Neuronal stem cell (in vitro differentiated cells): ENCODE data around the gene THSD1.
"Not testable (repeated sequence)": the region's sequence is repeated elsewhere in the genome, so short reads cannot be mapped to it uniquely, and the experiment has no call there.

Source experiments
- DNase-seq: peaks from one replicate; pipeline ENCODE4 v3.0.0-alpha.2; 2013; ENCODE audit warnings: low spot score
- H2AFZ ChIP-seq: one replicate; pipeline ENCODE4 v1.6.1; 2013; ENCODE audit warnings: mild to moderate bottlenecking, low read length, inconsistent platforms
- H2AK5ac ChIP-seq: 2 replicates; pipeline ENCODE4 v1.6.1; 2013; ENCODE audit warnings: low read depth, mild to moderate bottlenecking, inconsistent platforms, low read length, moderate library complexity, mixed read lengths
- H2BK120ac ChIP-seq: 2 replicates; pipeline ENCODE4 v1.6.1; 2013; ENCODE audit warnings: low read depth, mild to moderate bottlenecking, inconsistent platforms, low read length, moderate library complexity, mixed read lengths
- H2BK12ac ChIP-seq: one replicate; pipeline ENCODE4 v1.6.1; 2013; ENCODE audit warnings: low read length, inconsistent platforms
- H2BK15ac ChIP-seq: 2 replicates; pipeline ENCODE4 v1.6.1; 2013; ENCODE audit warnings: mild to moderate bottlenecking, low read length, inconsistent platforms, mixed read lengths
- H2BK5ac ChIP-seq: one replicate; pipeline ENCODE4 v1.6.1; 2013; ENCODE audit warnings: inconsistent platforms, mild to moderate bottlenecking, low read length, moderate library complexity
- H3K14ac ChIP-seq: one replicate; pipeline ENCODE4 v1.6.1; 2013; ENCODE audit warnings: low read length, inconsistent platforms
- H3K18ac ChIP-seq: 2 replicates; pipeline ENCODE4 v1.6.1; 2013; ENCODE audit warnings: low read length, inconsistent platforms
- H3K23ac ChIP-seq: 2 replicates; pipeline ENCODE4 v1.6.1; 2013; ENCODE audit warnings: low read depth, mild to moderate bottlenecking, mixed read lengths, low read length, inconsistent platforms; ENCODE audit not compliant: poor library complexity
- H3K27ac ChIP-seq: replicated peaks from 3 replicates; pipeline ENCODE4 v1.5.1; 2013; ENCODE audit warnings: low read length, inconsistent platforms
- H3K27me3 ChIP-seq, 3 experiments: 2 replicates each; pipeline ENCODE4 v1.6.1; 2013; ENCODE audit warnings: low read length in 3 of 3, mild to moderate bottlenecking in 2 of 3, inconsistent platforms in 1 of 3, low read depth in 1 of 3, mixed read lengths in 1 of 3, moderate library complexity in 1 of 3; ENCODE audit not compliant: control insufficient read depth in 3 of 3, insufficient read depth in 3 of 3
- H3K36me3 ChIP-seq, 2 donors: replicated peaks in 1 of 2; 2 replicates each; pipeline ENCODE4 v1.6.1; 2013; ENCODE audit warnings: low read length in 2 of 2; ENCODE audit not compliant: control insufficient read depth in 2 of 2, insufficient read depth in 2 of 2
- H3K4ac ChIP-seq: 2 replicates; pipeline ENCODE4 v1.6.1; 2013; ENCODE audit warnings: inconsistent platforms, mild to moderate bottlenecking, low read length, moderate library complexity
- H3K4me1 ChIP-seq, 2 donors: 1 replicate in 1 of 2; 2 replicates in 1 of 2; pipeline ENCODE4 v1.6.1; 2013; ENCODE audit warnings: low read length in 2 of 2, low read depth in 1 of 2; ENCODE audit not compliant: control insufficient read depth in 2 of 2, insufficient read depth in 1 of 2
- H3K4me2 ChIP-seq: one replicate; pipeline ENCODE4 v1.6.1; 2013; ENCODE audit warnings: mild to moderate bottlenecking, low read length, inconsistent platforms; ENCODE audit not compliant: insufficient read depth, poor library complexity, severe bottlenecking
- H3K4me3 ChIP-seq, 2 donors: 2 replicates each; pipeline ENCODE4 v1.5.1; 2013; ENCODE audit warnings: low read length in 2 of 2, mild to moderate bottlenecking in 2 of 2, inconsistent platforms in 1 of 2, moderate library complexity in 1 of 2
- H3K79me1 ChIP-seq: one replicate; pipeline ENCODE4 v1.6.1; 2013; ENCODE audit warnings: low read depth, mild to moderate bottlenecking, inconsistent platforms, low read length, moderate library complexity
- H3K9ac ChIP-seq: one replicate; pipeline ENCODE4 v1.6.1; 2013; ENCODE audit warnings: mild to moderate bottlenecking, low read depth, low read length, inconsistent platforms; ENCODE audit not compliant: poor library complexity
- H3K9me3 ChIP-seq, 2 donors: replicated peaks in 1 of 2; 2 replicates each; pipeline versions ENCODE3 to v1.6.1; 2013; ENCODE audit warnings: low read length in 2 of 2, mild to moderate bottlenecking in 2 of 2, inconsistent platforms in 1 of 2, low read depth in 1 of 2, mixed read lengths in 1 of 2, moderate library complexity in 1 of 2; ENCODE audit not compliant: control insufficient read depth in 2 of 2, insufficient read depth in 1 of 2
- H4K8ac ChIP-seq: one replicate; pipeline ENCODE4 v1.6.1; 2013; ENCODE audit warnings: low read depth, mild to moderate bottlenecking, inconsistent platforms, low read length, moderate library complexity
- H4K91ac ChIP-seq: one replicate; pipeline ENCODE4 v1.6.1; 2013; ENCODE audit warnings: low read length, low read depth, mild to moderate bottlenecking, inconsistent platforms; ENCODE audit not compliant: poor library complexity
- WGBS, 2 donors: extraction: QIAGEN DNeasy Blood & Tissue Kit; methylation state at CpG; one replicate each; pipeline ENCODE4 v1.1.7; 2013; ENCODE audit warnings: missing lambda C conversion rate in 2 of 2, mixed read lengths in 1 of 2; ENCODE audit not compliant: insufficient read length in 2 of 2, insufficient replicate concordance in 1 of 2; ENCODE audit errors: extremely low coverage in 2 of 2; 5-methylcytosine and 5-hydroxymethylcytosine counted together

Gene THSD1

GRCh38 chr13:52366291-52366690 is 39.7 kb downstream of the THSD1 start:
- Histone ChIP-seq H2BK5ac (no peak overlapping the region), H2BK15ac (no peak overlapping the region), H3K27ac (no peak overlapping the region), H3K4me2 (no peak overlapping the region), H2AFZ (no peak overlapping the region), H3K79me1 (no peaks in the 10 kb centered on the region), H2BK120ac (no peak overlapping the region), H3K4ac (no peak overlapping the region), H3K9ac (no peak overlapping the region), H3K23ac (no peak overlapping the region), H2BK12ac (no peak overlapping the region), H3K4me3 (no peak overlapping the region), H4K8ac (no peak overlapping the region), H3K9me3 (no peaks in the 10 kb centered on the region), H3K36me3 (no peaks in the 10 kb centered on the region), H3K27me3 (peaks cover 0 to 3% (median 0%) of the 10 kb centered on the region in 3 experiments), H4K91ac (no peak overlapping the region), H3K18ac (no peak overlapping the region), H3K4me1 (no peaks in the 10 kb centered on the region), H3K14ac (no peak overlapping the region), H2AK5ac (no peak overlapping the region)
- whole genome bisulfite sequencing, 2 donors = no CpG with 5 or more reads among the region's 4 CpGs
- no peak for DNase-seq

DNA sequence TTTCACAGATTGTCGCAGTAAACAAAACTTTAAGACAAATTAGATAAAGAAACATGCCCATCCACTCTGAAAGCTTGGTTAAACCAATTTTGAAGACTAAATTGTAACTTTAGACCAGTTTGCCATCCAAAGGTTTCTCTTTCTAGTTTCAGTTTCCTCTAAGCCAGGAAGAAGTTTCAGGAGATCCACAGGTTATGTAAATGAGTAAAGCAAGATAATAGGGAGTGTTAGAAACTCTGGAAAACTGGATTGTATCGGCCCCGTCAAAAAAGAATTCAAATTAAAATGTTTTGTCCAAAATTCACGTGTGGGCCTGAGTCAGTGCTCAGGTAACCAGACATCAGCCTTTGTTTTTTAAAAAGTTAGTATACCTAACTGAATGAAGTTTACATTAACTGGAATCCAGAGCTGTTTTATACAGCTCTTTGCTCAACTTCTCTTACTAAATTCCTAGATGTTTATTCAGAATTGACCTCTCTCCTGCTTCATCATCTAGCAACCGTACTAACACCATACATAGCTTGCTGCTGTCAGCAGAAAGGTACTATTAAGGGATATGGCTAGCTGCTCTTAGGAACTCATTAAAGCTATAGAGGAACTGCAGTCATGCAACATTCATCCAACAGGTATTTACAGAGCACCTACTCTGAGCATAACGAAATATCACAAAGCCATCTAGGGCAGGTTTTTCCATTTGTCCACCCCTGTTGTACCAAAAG is 43.6 kb downstream of the THSD1 start:
- H3K14ac ChIP-seq, H2AFZ ChIP-seq, H3K23ac ChIP-seq, H3K18ac ChIP-seq, H3K4ac ChIP-seq, H4K8ac ChIP-seq, H2BK120ac ChIP-seq, DNase-seq, H3K4me2 ChIP-seq, H3K4me3 ChIP-seq, H3K9me3 ChIP-seq, H2AK5ac ChIP-seq, H4K91ac ChIP-seq, H3K9ac ChIP-seq, H2BK5ac ChIP-seq, H3K36me3 ChIP-seq, H3K79me1 ChIP-seq, H3K27ac ChIP-seq, H2BK12ac ChIP-seq, H2BK15ac ChIP-seq, H3K27me3 ChIP-seq, H3K4me1 ChIP-seq: not testable (repeated sequence)
- WGBS, 2 donors = no CpG with 5 or more reads among the region's 6 CpGs

DNA sequence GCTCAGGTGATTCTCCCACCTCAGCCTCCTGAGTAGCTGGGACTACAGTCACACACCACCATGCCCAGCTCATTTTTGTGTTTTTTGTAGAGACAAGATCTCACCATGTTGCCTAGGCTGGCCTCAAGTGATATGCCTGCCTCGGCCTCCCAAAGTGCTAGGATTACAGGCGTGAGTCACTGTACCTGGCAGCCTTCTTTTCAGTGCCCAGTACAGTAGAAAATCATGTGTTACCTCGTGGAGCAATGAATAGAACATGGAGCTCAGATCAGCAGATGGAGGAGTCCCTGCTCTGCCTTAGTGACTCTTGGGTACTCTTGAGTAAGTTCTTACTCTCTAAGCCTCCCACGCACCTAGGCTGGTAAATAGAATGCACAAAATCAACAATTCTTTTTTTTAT is 44.7 kb downstream of the THSD1 start:
- H3K36me3 ChIP-seq = no peaks in the 10 kb centered on the region
- no peak overlapping the region for H2AFZ ChIP-seq
- no peak overlapping the region for H2AK5ac ChIP-seq
- H3K4me1 ChIP-seq = no peaks in the 10 kb centered on the region
- no peak overlapping the region for H4K8ac ChIP-seq
- no peak overlapping the region for H3K18ac ChIP-seq
- H3K23ac ChIP-seq = no peak overlapping the region
- H2BK12ac ChIP-seq = no peak overlapping the region
- no peak overlapping the region for H3K4me3 ChIP-seq
- no peak overlapping the region for H3K9ac ChIP-seq
- DNase-seq = no peak
- no CpG with 5 or more reads among the region's 4 CpGs for WGBS, 2 donors
- H2BK120ac ChIP-seq = no peak overlapping the region
- H3K9me3 ChIP-seq = no peaks in the 10 kb centered on the region
- H4K91ac ChIP-seq = no peak overlapping the region
- no peak overlapping the region for H3K4me2 ChIP-seq
- H2BK5ac ChIP-seq = no peak overlapping the region
- no peaks in the 10 kb centered on the region for H3K27me3 ChIP-seq
- H3K4ac ChIP-seq = no peak overlapping the region
- no peak overlapping the region for H2BK15ac ChIP-seq
- no peak overlapping the region for H3K14ac ChIP-seq
- no peak overlapping the region for H3K27ac ChIP-seq
- H3K79me1 ChIP-seq = no peaks in the 10 kb centered on the region

- Histone ChIP-seq H4K91ac (no peak overlapping the region), H2AFZ (no peak overlapping the region), H3K4me3 (no peak overlapping the region), H3K79me1 (no peaks in the 10 kb centered on the region), H2BK120ac (no peak overlapping the region), H2AK5ac (no peak overlapping the region), H3K4me2 (no peak overlapping the region), H3K18ac (no peak overlapping the region), H3K23ac (no peak overlapping the region), H2BK15ac (no peak overlapping the region), H2BK12ac (no peak overlapping the region), H3K4ac (no peak overlapping the region), H3K27ac (no peak overlapping the region), H3K4me1 (no peaks in the 10 kb centered on the region), H3K9me3 (no peaks in the 10 kb centered on the region), H4K8ac (no peak overlapping the region), H3K36me3 (no peaks in the 10 kb centered on the region), H3K14ac (no peak overlapping the region), H3K27me3 (peaks cover 0 to 7% (median 0%) of the 10 kb centered on the region in 3 experiments), H2BK5ac (no peak overlapping the region), H3K9ac (no peak overlapping the region)
- no CpG with 5 or more reads among the region's 4 CpGs for WGBS, 2 donors
- DNase-seq = no peak
These were observed 46.4 kb downstream of the THSD1 start for GRCh38 chr13:52359534-52359933.
